Skin epidermis (tissue), 12 donors: ENCODE measurements around the gene C1RL.

Experiments
- H3K27ac ChIP-seq, 21 experiments: fragments of 200-600 bp; sonication (generic) in 11 of 21; one replicate each; pipeline ENCODE4 v1.5.0; 2020; ENCODE audit warnings: mild to moderate bottlenecking in 3 of 21, inconsistent platforms in 2 of 21, moderate library complexity in 2 of 21
- H3K4me3 ChIP-seq, 7 experiments: fragments of 200-600 bp; sonication (generic) in 2 of 7; one replicate each; pipeline ENCODE4 v1.5.0; 2020; ENCODE audit warnings: inconsistent platforms in 2 of 7, mild to moderate bottlenecking in 2 of 7, moderate library complexity in 1 of 7

Gene C1RL

GRCh38 chr12:7108796-7109571, at the start of gene C1RL:
TSS of gene C1RL (minus strand) at chr12:7109214. CDS start at chr12:7109180, 34 bp downstream.
- H3K27ac ChIP-seq: peak within 1 kb of the TSS; percentile 80 to 99 (median 95)
- H3K4me3 ChIP-seq: peak within 1 kb of the TSS; percentile 38 to 61 (median 49)

GRCh38 chr12:7157391-7157790, 48.4 kb upstream of the C1RL start:
- H3K4me3 ChIP-seq: peak overlapping the region in 1 of 7 experiments; percentile 15
- H3K27ac ChIP-seq: peak overlapping the region in 3 of 21 experiments; percentile 28 to 70 (median 67)

- peak overlapping the region in 10 of 21 experiments; percentile 17 to 78 (median 64) for H3K27ac ChIP-seq
- peak overlapping the region in 1 of 7 experiments; percentile 15 for H3K4me3 ChIP-seq
These were observed 47.5 kb upstream of the C1RL start for GRCh38 chr12:7156259-7157197.

GRCh38 chr12:7155471-7156034, 46.5 kb upstream of the C1RL start:
- H3K27ac ChIP-seq: peak overlapping the region in 14 of 21 experiments; percentile 3 to 78 (median 55)
- H3K4me3 ChIP-seq: peak overlapping the region in 1 of 7 experiments; percentile 15

GRCh38 chr12:7154901-7155470, 46.0 kb upstream of the C1RL start:
- peak overlapping the region in 13 of 21 experiments; percentile 3 to 78 (median 53) for H3K27ac ChIP-seq
- H3K4me3 ChIP-seq: no peak overlapping the region

- Histone ChIP-seq H3K27ac (peak overlapping the region in 4 of 21 experiments; percentile 16 to 78 (median 53)), H3K4me3 (no peak overlapping the region)
These were observed 45.0 kb upstream of the C1RL start for GRCh38 chr12:7154042-7154441.

- Histone ChIP-seq H3K4me3 (no peak overlapping the region), H3K27ac (no peak overlapping the region)
These were observed 43.8 kb upstream of the C1RL start for GRCh38 chr12:7152818-7153217.

GRCh38 chr12:7151532-7151931, 42.5 kb upstream of the C1RL start:
- Histone ChIP-seq H3K4me3 (no peak overlapping the region), H3K27ac (no peak overlapping the region)

GRCh38 chr12:7150841-7151240, 41.8 kb upstream of the C1RL start:
- H3K4me3 ChIP-seq: no peak overlapping the region
- H3K27ac ChIP-seq: no peak overlapping the region

GRCh38 chr12:7150356-7150755, 41.3 kb upstream of the C1RL start:
- no peak overlapping the region for H3K27ac ChIP-seq
- H3K4me3 ChIP-seq: no peak overlapping the region

- Histone ChIP-seq H3K27ac (no peak overlapping the region), H3K4me3 (no peak overlapping the region)
These were observed 37.9 kb upstream of the C1RL start for GRCh38 chr12:7146906-7147305.

- Histone ChIP-seq H3K4me3 (no peak overlapping the region), H3K27ac (no peak overlapping the region)
These were observed 37.2 kb upstream of the C1RL start for GRCh38 chr12:7146228-7146627.

GRCh38 chr12:7145671-7146070, 36.7 kb upstream of the C1RL start:
- no peak overlapping the region for H3K4me3 ChIP-seq
- H3K27ac ChIP-seq: no peak overlapping the region

- Histone ChIP-seq H3K27ac (peak overlapping the region in 7 of 21 experiments; percentile 10 to 54 (median 39)), H3K4me3 (no peak overlapping the region)
These were observed 35.6 kb upstream of the C1RL start for GRCh38 chr12:7144414-7145120.

- H3K27ac ChIP-seq: peak overlapping the region in 1 of 21 experiments; percentile 52
- H3K4me3 ChIP-seq: no peak overlapping the region
These were observed 34.5 kb upstream of the C1RL start for GRCh38 chr12:7143564-7143963.

- H3K27ac ChIP-seq: no peak overlapping the region
- H3K4me3 ChIP-seq: no peak overlapping the region
These were observed 33.9 kb upstream of the C1RL start for GRCh38 chr12:7142809-7143465.

GRCh38 chr12:7142056-7142644, 33.1 kb upstream of the C1RL start:
- Histone ChIP-seq H3K27ac (peak overlapping the region in 2 of 21 experiments; percentile 10 to 23), H3K4me3 (no peak overlapping the region)

- no peak overlapping the region for H3K4me3 ChIP-seq
- peak overlapping the region in 1 of 21 experiments; percentile 10 for H3K27ac ChIP-seq
These were observed 32.5 kb upstream of the C1RL start for GRCh38 chr12:7141351-7142005.
